Stomach (tissue), 9 donors: Measurements from ENCODE around the gene PC. TPM values are rescaled to one million over a fixed set of nuclear protein-coding genes. Genes with fewer than 3 reads are reported as not detected.
"Not testable (repeated sequence)": the region's sequence is repeated elsewhere in the genome, so short reads cannot be mapped to it uniquely, and the experiment has no call there.

ENCODE experiments used
- DNase-seq, 2 donors: peaks; one replicate each; pipeline versions ENCODE4 v3.0.0 to v3.0.0-alpha.2; 2013 to 2019
- H3K27ac ChIP-seq, 5 donors: fragments of 200-600 bp in 4 of 5; sonication (generic) in 4 of 5; one replicate each; pipeline ENCODE4 v1.5.1; 2013 to 2019; ENCODE audit warnings: mild to moderate bottlenecking in 1 of 5, moderate library complexity in 1 of 5
- H3K27me3 ChIP-seq, 3 donors: fragments of 200-600 bp; sonication (generic); one replicate each; pipeline ENCODE4 v1.5.1; 2017 to 2019; ENCODE audit warnings: mixed run types in 1 of 3
- H3K36me3 ChIP-seq, 4 donors: fragments of 200-600 bp; sonication (generic); 1 replicate in 3 of 4; 2 replicates in 1 of 4; pipeline ENCODE4 v1.5.1; 2016 to 2019
- H3K4me1 ChIP-seq, 4 donors: fragments of 200-600 bp; sonication (generic); one replicate each; pipeline ENCODE4 v1.5.1; 2016 to 2019
- H3K4me3 ChIP-seq, 4 donors: fragments of 200-600 bp; sonication (generic) in 3 of 4; one replicate each; pipeline ENCODE4 v1.5.1; 2016 to 2019; ENCODE audit warnings: mild to moderate bottlenecking in 1 of 4
- H3K9me3 ChIP-seq, 4 donors: fragments of 200-600 bp; sonication (generic); one replicate each; pipeline ENCODE4 v1.5.1; 2016 to 2019
- EP300 ChIP-seq: sonication (generic); formaldehyde crosslinking; IDR thresholded peaks from one replicate; pipeline ENCODE4 v1.6.1; 2017; ENCODE audit warnings: antibody characterized with exemption
- POLR2A ChIP-seq, 4 donors: fragments of 450-650 bp; IDR thresholded peaks; one replicate each; pipeline ENCODE4 v1.6.1; 2016; ENCODE audit warnings: antibody characterized with exemption in 4 of 4, control low read depth in 2 of 4, mild to moderate bottlenecking in 1 of 4, moderate library complexity in 1 of 4
- POLR2AphosphoS5 ChIP-seq, 3 donors: sonication (generic); formaldehyde crosslinking; IDR thresholded peaks; one replicate each; pipeline ENCODE4 v1.6.1; 2016; ENCODE audit warnings: antibody characterized with exemption in 3 of 3
- WGBS, 5 donors: extraction: QIAGEN DNeasy Blood & Tissue Kit in 3 of 5; methylation state at CpG; one replicate each; pipeline versions ENCODE4 v1.1.5 to v1.1.7; 2013 to 2018; 5-methylcytosine and 5-hydroxymethylcytosine counted together
- intact Hi-C: fragments of 100-400 bp; cut with DNase I; formaldehyde crosslinking; loops from one replicate; pipeline ENCODE4 v1.15.1; 2023; ENCODE audit warnings: low total_unique reads
- polyA plus RNA-seq, 3 donors: library from polyadenylated mRNA; stranded (reverse); fragments of 200-250 nt; gene quantifications; one replicate each; pipeline ENCODE4 v1.2.3, GENCODE V29; 2013
- total RNA-seq, 5 donors: library from RNA; depleted of rRNA; stranded (reverse); fragments of >200 nt; gene quantifications; one replicate each; pipeline versions ENCODE4 v1.1.0 to v1.2.3, GENCODE V29; 2014 to 2016
- TF ChIP-seq, protein P1 (sequence below), 7 experiments: fragments of 450-650 bp in 4 of 7; fragments of 200-600 bp in 3 of 7; sonication (generic) in 3 of 7; IDR thresholded peaks; one replicate each; pipeline ENCODE4 v1.5.1; 2016 to 2019; ENCODE audit warnings: antibody characterized with exemption in 7 of 7, control low read depth in 2 of 7, mild to moderate bottlenecking in 1 of 7
- donor health status: healthy with polysubstance abuse.
- donor health status: Bipolar disorder and iron deficiency.
- donor health status: healthy.

PC gene
- total and polyA plus RNA-seq, 8 donors, result 0.58 to 86.0 (median 22.3) TPM

DNA sequence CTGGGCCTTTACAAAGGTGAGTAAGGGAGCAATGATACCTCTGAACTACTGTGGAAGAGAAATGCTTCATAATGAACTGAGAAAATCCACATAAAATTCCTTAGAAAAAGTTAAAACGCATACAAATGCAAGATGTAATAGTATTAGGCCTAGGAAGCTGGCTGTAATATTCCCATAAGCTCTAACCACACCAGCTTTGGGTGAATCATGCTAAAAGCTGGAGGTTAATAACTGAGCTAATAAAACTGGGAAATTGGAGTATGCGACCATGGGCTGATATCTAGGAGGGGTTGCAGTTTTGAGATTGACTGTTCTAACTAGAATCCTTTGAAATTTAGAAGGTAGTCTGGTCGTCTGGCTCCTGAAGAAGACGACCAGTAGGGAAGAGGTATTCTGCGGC is 143.5 kb downstream of the PC start:
- intact Hi-C loops, result no loop called here

DNA sequence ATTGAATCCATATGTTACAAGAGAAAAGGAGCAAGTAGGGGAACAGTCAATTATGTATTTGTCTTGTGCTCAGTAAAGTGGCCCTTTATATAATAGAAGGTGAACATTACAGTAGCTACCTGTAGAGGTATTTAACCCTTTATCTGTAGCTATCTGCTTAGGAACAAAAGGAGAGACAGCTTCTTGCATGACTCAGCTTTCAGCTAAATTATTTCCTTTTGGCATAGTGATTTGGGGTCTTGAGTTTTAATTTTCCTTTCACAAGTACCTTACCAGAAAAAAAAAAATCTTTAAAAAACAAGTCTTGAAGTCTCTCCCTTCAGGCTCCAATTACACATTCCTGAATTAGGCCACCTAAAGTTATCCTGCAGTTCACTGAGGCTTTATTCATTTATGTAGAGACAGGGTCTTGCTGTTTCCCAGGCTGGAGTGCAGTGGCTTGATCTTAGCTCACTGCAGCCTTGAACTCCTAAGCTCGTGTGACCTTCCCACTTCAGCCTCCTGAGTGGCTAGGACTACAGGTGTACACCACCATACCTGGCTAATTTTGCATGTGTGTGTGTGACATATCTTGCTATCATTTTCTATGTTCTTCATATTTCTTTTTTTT is 147.5 kb downstream of the PC start:
- no peaks in the 10 kb centered on the region for H3K4me1 ChIP-seq
- 86 to 98% (median 95%) methylated on average over 1 of the region's 1 CpG for WGBS, 5 donors
- intact Hi-C loops, result no loop called here

More for the DNA sequence above, 143.5 kb downstream of the PC start:
- Histone ChIP-seq H3K36me3 (no peaks in the 10 kb centered on the region), H3K4me1 (peaks cover 0 to 9% (median 0%) of the 10 kb centered on the region in 4 donors), H3K27ac (no peak overlapping the region), H3K4me3 (no peak overlapping the region), H3K9me3 (no peaks in the 10 kb centered on the region), H3K27me3 (no peaks in the 10 kb centered on the region)
- TF ChIP-seq POLR2AphosphoS5 (IDR thresholded peaks at IDR 0.05) (no peak), POLR2A (IDR thresholded peaks at IDR 0.05) (no peak), EP300 (no peak)
- TF ChIP-seq, protein P1, sequence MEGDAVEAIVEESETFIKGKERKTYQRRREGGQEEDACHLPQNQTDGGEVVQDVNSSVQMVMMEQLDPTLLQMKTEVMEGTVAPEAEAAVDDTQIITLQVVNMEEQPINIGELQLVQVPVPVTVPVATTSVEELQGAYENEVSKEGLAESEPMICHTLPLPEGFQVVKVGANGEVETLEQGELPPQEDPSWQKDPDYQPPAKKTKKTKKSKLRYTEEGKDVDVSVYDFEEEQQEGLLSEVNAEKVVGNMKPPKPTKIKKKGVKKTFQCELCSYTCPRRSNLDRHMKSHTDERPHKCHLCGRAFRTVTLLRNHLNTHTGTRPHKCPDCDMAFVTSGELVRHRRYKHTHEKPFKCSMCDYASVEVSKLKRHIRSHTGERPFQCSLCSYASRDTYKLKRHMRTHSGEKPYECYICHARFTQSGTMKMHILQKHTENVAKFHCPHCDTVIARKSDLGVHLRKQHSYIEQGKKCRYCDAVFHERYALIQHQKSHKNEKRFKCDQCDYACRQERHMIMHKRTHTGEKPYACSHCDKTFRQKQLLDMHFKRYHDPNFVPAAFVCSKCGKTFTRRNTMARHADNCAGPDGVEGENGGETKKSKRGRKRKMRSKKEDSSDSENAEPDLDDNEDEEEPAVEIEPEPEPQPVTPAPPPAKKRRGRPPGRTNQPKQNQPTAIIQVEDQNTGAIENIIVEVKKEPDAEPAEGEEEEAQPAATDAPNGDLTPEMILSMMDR (IDR thresholded peaks at IDR 0.05), result no peak
- 87 to 94% (median 94%) methylated on average over 5 of the region's 5 CpGs for WGBS, 5 donors
- no peak for DNase-seq

DNA sequence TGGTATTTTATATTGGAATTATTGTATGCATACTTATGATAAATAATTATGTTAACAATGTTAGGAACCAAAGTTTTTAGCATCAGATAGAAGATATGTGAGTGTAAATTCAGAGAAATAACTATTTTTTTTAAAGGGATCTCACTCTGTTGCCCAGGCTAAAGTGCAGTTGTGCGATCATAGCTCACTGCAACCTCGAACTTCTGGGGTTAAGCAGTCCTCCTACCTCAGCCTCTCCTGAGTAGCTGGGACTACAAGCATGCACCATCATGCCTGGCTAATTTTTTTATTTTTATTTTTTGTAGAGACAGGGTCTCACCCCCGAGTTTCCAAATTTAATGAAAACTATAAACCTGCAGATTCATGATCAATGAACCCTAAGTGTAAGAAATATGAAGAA is 148.6 kb downstream of the PC start:
- DNase-seq, result no peak
- H3K4me3 ChIP-seq, result no peak overlapping the region
- H3K27ac ChIP-seq, result no peak overlapping the region
- peaks cover 0 to 10% (median 5%) of the 10 kb centered on the region in 4 donors for H3K36me3 ChIP-seq
- intact Hi-C loops, result no loop called here
- no peaks in the 10 kb centered on the region for H3K27me3 ChIP-seq
- H3K4me1 ChIP-seq, result no peaks in the 10 kb centered on the region
- 94 to 96% (median 95%) methylated on average over 3 of the region's 3 CpGs for WGBS, 5 donors
- TF ChIP-seq, protein P1 (IDR thresholded peaks at IDR 0.05), result no peak
- TF ChIP-seq EP300 (no peak), POLR2AphosphoS5 (IDR thresholded peaks at IDR 0.05) (no peak), POLR2A (IDR thresholded peaks at IDR 0.05) (no peak)
- no peaks in the 10 kb centered on the region for H3K9me3 ChIP-seq

More for the DNA sequence above, 147.5 kb downstream of the PC start:
- Histone ChIP-seq H3K9me3 (no peaks in the 10 kb centered on the region), H3K36me3 (peaks cover 0 to 5% (median 0%) of the 10 kb centered on the region in 4 donors), H3K4me3 (no peak overlapping the region), H3K27me3 (no peaks in the 10 kb centered on the region), H3K27ac (no peak overlapping the region)
- DNase-seq, result no peak
- TF ChIP-seq POLR2A (IDR thresholded peaks at IDR 0.05) (no peak), POLR2AphosphoS5 (IDR thresholded peaks at IDR 0.05) (no peak), EP300 (no peak)
- TF ChIP-seq, protein P1 (IDR thresholded peaks at IDR 0.05), result no peak

DNA sequence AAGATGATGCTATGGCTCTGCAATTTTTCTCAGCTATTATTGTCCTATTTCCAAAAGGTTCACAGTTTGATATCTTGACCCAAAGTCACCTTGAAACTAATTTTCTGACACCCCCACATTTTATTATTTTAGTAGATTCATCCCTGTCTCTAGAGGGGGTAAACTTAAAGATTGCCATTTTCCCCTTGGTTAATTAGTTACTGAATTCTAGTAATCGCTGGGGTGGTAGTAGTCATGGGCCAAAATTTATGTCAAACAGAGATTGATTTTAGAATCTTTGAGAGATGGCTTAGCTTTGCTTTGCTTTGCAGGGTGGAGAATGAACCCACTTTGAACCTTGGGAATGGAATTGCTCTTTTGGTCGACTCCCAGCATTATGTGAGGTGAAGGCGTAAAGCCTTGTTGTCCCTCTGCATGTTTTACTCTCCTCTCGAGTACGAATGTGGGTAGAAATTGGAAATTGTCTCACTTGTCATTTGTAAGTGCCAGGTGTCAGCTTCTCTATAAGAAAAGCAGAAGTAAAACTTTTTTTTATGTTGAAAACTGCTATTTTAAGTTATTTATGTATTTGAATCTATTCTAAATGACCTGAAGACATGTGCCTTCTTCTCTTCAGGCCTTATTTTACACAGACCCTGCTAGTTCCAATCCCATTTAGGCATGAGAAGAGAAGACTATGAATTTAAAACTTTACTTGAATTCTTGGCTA is 157.3 kb downstream of the PC start:
- Histone ChIP-seq H3K36me3 (peaks cover 0 to 26% (median 2%) of the 10 kb centered on the region in 4 donors), H3K27ac (no peak overlapping the region), H3K27me3 (no peaks in the 10 kb centered on the region), H3K9me3 (no peaks in the 10 kb centered on the region), H3K4me1 (no peaks in the 10 kb centered on the region), H3K4me3 (no peak overlapping the region)
- WGBS, 5 donors, result 83 to 92% (median 90%) methylated on average over 5 of the region's 5 CpGs
- no peak for DNase-seq
- TF ChIP-seq, protein P1 (IDR thresholded peaks at IDR 0.05), result no peak
- TF ChIP-seq EP300 (no peak), POLR2AphosphoS5 (IDR thresholded peaks at IDR 0.05) (no peak)
- intact Hi-C loops, result no loop called here

DNA sequence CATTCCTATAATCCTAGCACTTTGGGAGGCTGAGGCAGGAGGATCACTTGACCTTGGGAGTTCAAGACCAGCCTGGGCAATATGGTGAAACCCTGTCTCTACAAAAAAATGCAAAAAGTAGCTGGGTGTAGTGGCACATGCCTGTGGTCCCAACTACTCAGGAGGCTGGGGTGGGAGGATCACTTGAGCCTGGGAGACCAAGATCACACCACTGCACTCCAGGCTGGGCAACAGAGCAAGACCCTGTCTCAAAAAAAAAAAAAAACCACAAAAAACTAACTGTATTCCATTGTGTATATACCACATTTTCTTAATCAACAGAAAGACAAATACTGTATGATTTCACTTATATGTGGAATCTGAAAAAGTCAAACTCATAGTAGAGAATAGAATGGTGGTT is 158.4 kb downstream of the PC start:
- H3K9me3 ChIP-seq, H3K27ac ChIP-seq, H3K4me1 ChIP-seq, DNase-seq, intact Hi-C loops, H3K27me3 ChIP-seq, H3K4me3 ChIP-seq: not testable (repeated sequence)
- peaks cover 0 to 18% (median under 1%) of the 10 kb centered on the region in 4 donors for H3K36me3 ChIP-seq
